B cell (primary cell): ENCODE data around the gene CFAP141. TPM values are rescaled to one million over a fixed set of nuclear protein-coding genes. Genes with fewer than 3 reads are reported as not detected.

Experiments
- ATAC-seq: fragments of 200-7000 bp; cut with Tn5 transposase; one replicate; pipeline ENCODE4 v1.10.0; 2021; ENCODE audit warnings: low read depth, mild to moderate bottlenecking, moderate number of reproducible peaks, moderate library complexity
- CTCF ChIA-PET: fragments of 350-600 bp; sonication (Branson Sonifier 250); formaldehyde crosslinking; loops from one replicate; lab custom pipeline; 2021; ENCODE audit warnings: antibody characterized with exemption, inconsistent platforms; lab: Charles Lee
- POLR2A ChIA-PET: fragments of 350-600 bp; sonication (Branson Sonifier 250); formaldehyde crosslinking; loops from one replicate; lab custom pipeline; 2021; ENCODE audit warnings: antibody characterized with exemption; lab: Charles Lee
- DNase-seq: peaks from one replicate; pipeline ENCODE4 v3.0.0; 2013
- H2AFZ ChIP-seq: 2 replicates; pipeline ENCODE4 v1.6.1; 2012; ENCODE audit warnings: mild to moderate bottlenecking, low read depth, low read length; ENCODE audit not compliant: insufficient read depth, poor library complexity, severe bottlenecking
- H3K27ac ChIP-seq, 2 donors: 1 replicate in 1 of 2; 2 replicates in 1 of 2; pipeline ENCODE4 v1.5.1; 2012 to 2013; ENCODE audit warnings: low read length in 2 of 2, mild to moderate bottlenecking in 2 of 2, moderate library complexity in 1 of 2
- H3K27me3 ChIP-seq, 4 experiments: fragments of 200-600 bp in 1 of 4; sonication (generic) in 1 of 4; replicated peaks in 1 of 4; 1 replicate in 2 of 4; 2 replicates in 2 of 4; pipeline versions ENCODE4 v1.6.1 to v1.7.0; 2013 to 2016; ENCODE audit warnings: low read length in 3 of 4, mild to moderate bottlenecking in 2 of 4, mixed read lengths in 1 of 4, moderate library complexity in 1 of 4; ENCODE audit not compliant: insufficient read depth in 4 of 4, control insufficient read depth in 3 of 4; ENCODE audit errors: control extremely low read depth in 1 of 4
- H3K36me3 ChIP-seq, 2 experiments: replicated peaks in 1 of 2; 1 replicate in 1 of 2; 2 replicates in 1 of 2; pipeline versions ENCODE4 v1.6.1 to v1.7.1; 2013; ENCODE audit warnings: low read length in 1 of 2; ENCODE audit not compliant: insufficient read depth in 2 of 2, control insufficient read depth in 1 of 2; ENCODE audit errors: control extremely low read depth in 1 of 2, extremely low read depth in 1 of 2
- H3K4me1 ChIP-seq, 2 donors: fragments of 200-600 bp in 1 of 2; sonication (generic) in 1 of 2; 1 replicate in 1 of 2; 2 replicates in 1 of 2; pipeline versions ENCODE4 v1.5.1 to v1.6.1; 2013 to 2017; ENCODE audit warnings: low read length in 2 of 2; ENCODE audit not compliant: control insufficient read depth in 2 of 2, insufficient read depth in 2 of 2
- H3K4me2 ChIP-seq: replicated peaks from 2 replicates; pipeline ENCODE3; 2012; ENCODE audit warnings: mild to moderate bottlenecking, low read depth, low read length; ENCODE audit not compliant: poor library complexity, severe bottlenecking
- H3K4me3 ChIP-seq, 5 experiments: fragments of 200-600 bp in 1 of 5; sonication (generic) in 1 of 5; 1 replicate in 3 of 5; 2 replicates in 2 of 5; pipeline versions ENCODE4 v1.5.1 to v1.7.0; 2011 to 2016; ENCODE audit warnings: low read length in 4 of 5, mild to moderate bottlenecking in 4 of 5, low read depth in 2 of 5, control low read depth in 1 of 5, moderate library complexity in 1 of 5; ENCODE audit not compliant: insufficient read depth in 1 of 5; ENCODE audit errors: control extremely low read depth in 1 of 5, extremely low read depth in 1 of 5
- H3K79me2 ChIP-seq: fragments of 200-600 bp; sonication (generic); one replicate; pipeline ENCODE4 v1.6.0; 2016; ENCODE audit warnings: low read length; ENCODE audit not compliant: control insufficient read depth, insufficient read depth
- H3K9ac ChIP-seq: fragments of 200-600 bp; sonication (generic); 2 replicates; pipeline ENCODE4 v1.6.1; 2017; ENCODE audit warnings: mild to moderate bottlenecking, low read length, moderate library complexity
- H3K9me3 ChIP-seq, 3 donors: one replicate each; pipeline versions ENCODE4 v1.6.1 to v1.7.1; 2013; ENCODE audit warnings: low read length in 2 of 3; ENCODE audit not compliant: control insufficient read depth in 2 of 3, insufficient read depth in 1 of 3; ENCODE audit errors: control extremely low read depth in 1 of 3
- H4K20me1 ChIP-seq: 2 replicates; pipeline ENCODE4 v1.6.0; 2012; ENCODE audit warnings: mild to moderate bottlenecking, low read length; ENCODE audit not compliant: insufficient read depth, control insufficient read depth, poor library complexity, severe bottlenecking
- H3K27ac Mint-ChIP-seq: one replicate; pipeline ENCODE4 v1.8.0; 2021; ENCODE audit warnings: mixed read lengths
- H3K27me3 Mint-ChIP-seq: one replicate; pipeline ENCODE4 v1.8.0; 2021; ENCODE audit warnings: mixed read lengths
- H3K4me1 Mint-ChIP-seq: one replicate; pipeline ENCODE4 v1.8.0; 2021; ENCODE audit warnings: mixed read lengths
- H3K4me3 Mint-ChIP-seq: one replicate; pipeline ENCODE4 v1.8.0; 2021; ENCODE audit warnings: mixed read lengths
- H3K9me3 Mint-ChIP-seq: one replicate; pipeline ENCODE4 v1.8.0; 2022; ENCODE audit warnings: mixed read lengths; ENCODE audit not compliant: insufficient read depth
- EZH2 ChIP-seq: IDR thresholded peaks from 2 replicates; pipeline ENCODE4 v1.6.1; 2012; ENCODE audit warnings: borderline replicate concordance, low read depth, mild to moderate bottlenecking, moderate library complexity, low read length; ENCODE audit not compliant: insufficient read depth, poor library complexity, severe bottlenecking
- WGBS: methylation state at CpG from one replicate; pipeline ENCODE4 v1.1.5; 2013; ENCODE audit warnings: missing lambda C conversion rate; ENCODE audit not compliant: insufficient coverage; 5-methylcytosine and 5-hydroxymethylcytosine counted together
- intact Hi-C: fragments of 100-400 bp; cut with micrococcal nuclease; formaldehyde crosslinking; loops from one replicate; pipeline ENCODE4 v1.10.0; 2022
- polyA plus RNA-seq: library from polyadenylated mRNA; depleted of rRNA; stranded (reverse); fragments of >200 nt; gene quantifications from 2 replicates; pipeline ENCODE4 v1.2.3, GENCODE V29; 2012
- total RNA-seq, 2 donors: library from RNA; stranded (reverse); fragments of 120-200 nt in 1 of 2; gene quantifications; 1 replicate in 1 of 2; 2 replicates in 1 of 2; pipeline versions ENCODE4 v1.2.3 to v1.2.4, GENCODE V29; 2013 to 2022
- TF ChIP-seq, protein P1 (sequence below): fragments of 200-600 bp; IDR thresholded peaks from one replicate; pipeline ENCODE4 v1.8.0; 2022; ENCODE audit warnings: antibody characterized with exemption, mild to moderate bottlenecking

The CFAP141 gene
- total and polyA plus RNA-seq, 2 donors (not counting 1 experiment from before 2014, with no cell fraction given) = not detected

DNA sequence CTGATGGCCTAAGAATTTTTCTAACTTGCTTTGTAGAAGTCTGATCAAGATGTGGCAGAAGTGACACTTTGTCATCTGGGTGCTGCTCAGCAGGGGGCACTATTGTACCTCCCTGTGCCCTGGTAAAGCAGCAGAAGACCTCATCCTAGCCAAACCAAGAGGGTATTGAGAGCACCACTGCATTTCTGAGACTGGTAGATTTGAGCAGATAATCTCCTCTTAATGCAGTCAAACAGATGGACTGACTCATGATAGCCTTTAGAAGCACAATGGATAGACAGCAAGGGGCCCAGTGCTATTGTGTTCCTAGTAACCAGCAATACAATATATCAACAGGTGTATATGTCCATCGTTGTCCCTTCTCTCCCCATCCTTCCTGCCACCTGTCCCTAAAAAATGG lies 20.0 kb downstream of the CFAP141 start:
- H3K27me3 Mint-ChIP-seq = peaks cover 14% of the 10 kb centered on the region
- TF ChIP-seq, protein P1, sequence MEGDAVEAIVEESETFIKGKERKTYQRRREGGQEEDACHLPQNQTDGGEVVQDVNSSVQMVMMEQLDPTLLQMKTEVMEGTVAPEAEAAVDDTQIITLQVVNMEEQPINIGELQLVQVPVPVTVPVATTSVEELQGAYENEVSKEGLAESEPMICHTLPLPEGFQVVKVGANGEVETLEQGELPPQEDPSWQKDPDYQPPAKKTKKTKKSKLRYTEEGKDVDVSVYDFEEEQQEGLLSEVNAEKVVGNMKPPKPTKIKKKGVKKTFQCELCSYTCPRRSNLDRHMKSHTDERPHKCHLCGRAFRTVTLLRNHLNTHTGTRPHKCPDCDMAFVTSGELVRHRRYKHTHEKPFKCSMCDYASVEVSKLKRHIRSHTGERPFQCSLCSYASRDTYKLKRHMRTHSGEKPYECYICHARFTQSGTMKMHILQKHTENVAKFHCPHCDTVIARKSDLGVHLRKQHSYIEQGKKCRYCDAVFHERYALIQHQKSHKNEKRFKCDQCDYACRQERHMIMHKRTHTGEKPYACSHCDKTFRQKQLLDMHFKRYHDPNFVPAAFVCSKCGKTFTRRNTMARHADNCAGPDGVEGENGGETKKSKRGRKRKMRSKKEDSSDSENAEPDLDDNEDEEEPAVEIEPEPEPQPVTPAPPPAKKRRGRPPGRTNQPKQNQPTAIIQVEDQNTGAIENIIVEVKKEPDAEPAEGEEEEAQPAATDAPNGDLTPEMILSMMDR = peak; percentile 63
- no peak for TF ChIP-seq EZH2
- H3K9ac ChIP-seq = no peak overlapping the region
- 80% methylated on average over 1 of the region's 1 CpG for WGBS
- H3K4me3 Mint-ChIP-seq = no peak overlapping the region
- no peak overlapping the region for H2AFZ ChIP-seq
- intact Hi-C loops = loop anchor here (1.0 kb wide), 1 partner anchor 86 kb away; the partner anchor contains the start of gene HAX1
- no peak for ATAC-seq
- CTCF ChIA-PET = interaction anchor here (1.0 kb wide), 1 partner anchor 13 kb away, joined by 3 read pairs; no protein-coding TSS in a partner anchor
- no peak overlapping the region for H3K4me3 ChIP-seq
- POLR2A ChIA-PET = no interaction called here
- peak; percentile 57 for DNase-seq
- no peak overlapping the region for H3K27ac ChIP-seq
- peaks cover 3% of the 10 kb centered on the region for H4K20me1 ChIP-seq
- no peaks in the 10 kb centered on the region for H3K9me3 ChIP-seq
- no peak overlapping the region for H3K4me2 ChIP-seq
- H3K36me3 ChIP-seq = no peaks in the 10 kb centered on the region
- H3K9me3 Mint-ChIP-seq = no peaks in the 10 kb centered on the region
- no peak overlapping the region for H3K27ac Mint-ChIP-seq
- H3K27me3 ChIP-seq = peaks cover 0 to 4% (median 1%) of the 10 kb centered on the region in 4 experiments
- peaks cover 31% of the 10 kb centered on the region for H3K79me2 ChIP-seq
- peaks cover 21% of the 10 kb centered on the region for H3K4me1 Mint-ChIP-seq
- H3K4me1 ChIP-seq = peaks cover 12 to 18% of the 10 kb centered on the region in 2 donors
